ENCODE data around the gene PTDSS2. TPM values are rescaled to one million over a fixed set of nuclear protein-coding genes. Genes with fewer than 3 reads are reported as not detected.
A peak's percentile ranks its signal among the peaks of the same experiment; 100 is the strongest.

Gene PTDSS2
- total and polyA plus RNA-seq, 9 of the 15 experiments (the other 6 are each of a cell fraction or from before 2014, with no cell fraction given) = 0.45 to 53.9 (median 17.2) TPM

GRCh38 chr11:445765-446588 lies 4.1 kb upstream of the PTDSS2 start:
- ChIA-PET CTCF (ENCODE audit: low intra/inter-chr PET ratio) (no interaction called here), POLR2A (interaction anchor here (0.6 to 1.1 kb wide), 2 partner anchors 53 to 78 kb away, joined by 3 to 4 read pairs; no protein-coding TSS in a partner anchor)
- no TSS peak for BruUV-seq (replicated peaks)
- Histone ChIP-seq H2AFZ (ENCODE audit: low read depth, low read length) (peak overlapping the region; percentile 67), H3K9me1 (ENCODE audit: control insufficient read depth, insufficient read depth, low read length) (no peaks in the 10 kb centered on the region), H3K9me3 (replicated peaks; ENCODE audit: control insufficient read depth, insufficient read depth, low read depth, low read length) (no peaks in the 10 kb centered on the region), H3K79me2 (ENCODE audit: control insufficient read depth, insufficient read depth, low read length) (peaks cover 27% of the 10 kb centered on the region), H3K27me3 (ENCODE audit: control insufficient read depth in 2 of 2, insufficient read depth in 2 of 2, low read length in 2 of 2) (no peaks in the 10 kb centered on the region), H3K36me3 (ENCODE audit: control insufficient read depth, insufficient read depth, low read length) (peaks cover under 1% of the 10 kb centered on the region; the same call in 1 of the 3 replicates), H3K4me3 (no peak overlapping the region), H3K9ac (ENCODE audit: insufficient read depth in 1 of 2, low read depth in 2 of 2, low read length in 2 of 2) (peak overlapping the region in 1 of 2 experiments; percentile 79; a peak in 3 of 4 replicates), H3K27ac (ENCODE audit: extremely low read depth, low read depth, low read length) (no peak overlapping the region), H3K4me2 (ENCODE audit: insufficient read depth, low read length) (no peak overlapping the region), H4K20me1 (replicated peaks; ENCODE audit: control insufficient read depth, insufficient read depth, low read length) (no peaks in the 10 kb centered on the region), H3K4me1 (replicated peaks in 1 of 2; ENCODE audit: control insufficient read depth in 2 of 2, insufficient read depth in 2 of 2, low read length in 2 of 2) (peaks cover 26 to 80% of the 10 kb centered on the region in 2 experiments; a peak in 4 of 5 replicates)
- DNase-seq (ENCODE audit: extremely low read depth in 1 of 4, low spot score in 3 of 4) (no peak), ATAC-seq (no peak), FAIRE-seq (no peak)
- intact Hi-C loops (cut with micrococcal nuclease) (loop anchor here (5.0 kb wide), 1 partner anchor 54 kb away; the partner anchor contains the start of gene PKP3), in situ Hi-C loops (cut with MboI) (no loop called here)
- TF ChIP-seq E2F6 (IDR thresholded peaks at IDR 0.05; ENCODE audit: borderline replicate concordance in 1 of 2, extremely low read depth in 1 of 2, insufficient read depth in 1 of 2, insufficient read length in 1 of 2, low read depth in 1 of 2, low read length in 1 of 2, poor library complexity in 1 of 2, severe bottlenecking in 1 of 2) = no peak
- no peak for TF ChIP-seq NONO (IDR thresholded peaks at IDR 0.05; ENCODE audit: low read depth in 2 of 2, low read length in 1 of 2)
- no peak for TF ChIP-seq MXD1 (CRISPR knock-in tag; IDR thresholded peaks at IDR 0.05; ENCODE audit: borderline replicate concordance, poor library complexity, severe bottlenecking)
- no peak for TF ChIP-seq FOXM1 (IDR thresholded peaks at IDR 0.05; ENCODE audit: low read depth)
- no peak for TF ChIP-seq FOXM1 (CRISPR knock-in tag; IDR thresholded peaks at IDR 0.05; ENCODE audit: low read depth)
- 0 out of 2 replicates have a peak, but pooled peaks have one; percentile 9 for TF ChIP-seq ZNF592 (IDR thresholded peaks at IDR 0.05)
- no peak for TF ChIP-seq CHAMP1 (IDR thresholded peaks at IDR 0.05)
- TF ChIP-seq PREB (CRISPR knock-in tag; IDR thresholded peaks at IDR 0.05) = no peak
- WGBS (ENCODE audit: insufficient coverage, low coverage, missing lambda C conversion rate) = 57% methylated on average over 18 of the region's 20 CpGs
